Right ventricle myocardium inferior (tissue), 1 donor: ENCODE results near the gene ZFP64. TPM values are rescaled to one million over a fixed set of nuclear protein-coding genes. Genes with fewer than 3 reads are reported as not detected.
"Not testable (repeated sequence)": the region's sequence is repeated elsewhere in the genome, so short reads cannot be mapped to it uniquely, and the experiment has no call there.

ENCODE experiments used
- ATAC-seq: fragments of 200-7000 bp; cut with Tn5 transposase; one replicate; pipeline ENCODE4 v1.9.1; 2020; ENCODE audit warnings: mild to moderate bottlenecking, moderate library complexity
- DNase-seq: peaks from one replicate; pipeline ENCODE4 v3.0.0; 2021; ENCODE audit errors: missing footprints
- intact Hi-C: fragments of 100-400 bp; cut with DNase I; formaldehyde crosslinking; loops from one replicate; pipeline ENCODE4 v1.11.0; 2022
- long read RNA-seq: library from polyadenylated mRNA; unstranded; transcript quantifications from one replicate; pipeline ENCODE4 v2.0.0, GENCODE V29; 2021
- total RNA-seq: library from RNA; stranded (reverse); fragmentation: NEBNext Ultra II Directional; extraction: Animal tissue kit (Norgen Biotek cat#: 25700); gene quantifications from one replicate; pipeline ENCODE4 v1.2.1, GENCODE V29; 2021
- donor health status: DM: no; HTN: yes; CAD: no; lungs with severe emphysema.

The ZFP64 gene
- total RNA-seq, result 7.6 TPM
- long read RNA-seq, partial matches to known transcripts, result 1 of 8 reads
- long read RNA-seq, other reads (novel, unspliced or antisense), result 3 of 8 reads

DNA sequence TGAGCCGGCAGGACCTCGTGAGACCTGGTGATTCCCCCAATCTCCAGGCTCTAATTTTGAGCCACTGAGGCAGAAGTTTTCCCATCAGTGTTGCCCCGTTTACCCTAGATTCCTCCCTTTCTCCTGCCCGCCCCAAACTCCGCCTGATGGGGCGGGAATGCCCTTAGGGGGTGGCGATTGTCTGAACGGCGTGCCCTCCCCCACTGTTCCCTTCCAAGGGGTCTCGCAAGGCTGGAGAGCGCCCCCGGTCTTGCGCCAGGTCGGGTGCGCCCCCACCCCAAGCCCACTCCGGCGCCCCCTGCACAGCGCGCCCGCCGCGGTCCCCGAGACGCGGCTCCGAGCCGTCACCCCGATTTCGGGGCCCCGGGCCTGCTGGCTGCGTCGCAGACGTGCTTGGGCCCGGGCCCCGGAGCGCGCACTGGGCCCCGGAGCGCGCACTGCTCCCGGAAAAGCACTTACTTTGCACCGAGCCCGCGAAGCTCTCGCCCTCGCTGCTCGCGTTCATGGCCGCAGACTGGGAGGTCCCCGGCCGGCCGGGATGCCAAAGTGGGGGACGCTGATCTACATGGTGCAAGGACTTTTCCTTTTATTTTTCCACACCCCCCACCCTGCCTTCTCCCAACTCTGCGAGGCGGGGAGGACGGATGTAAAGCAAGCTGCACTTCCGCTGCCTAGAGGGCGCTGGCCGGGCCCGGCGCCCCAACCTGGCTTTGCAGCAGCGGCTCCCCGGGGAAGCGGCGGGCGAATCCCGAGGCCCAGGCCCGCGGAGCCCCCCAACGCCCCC, at the start of gene ZFP64:
TSS of gene ZFP64 (minus strand) at position 648 of the 784 bp plus-strand sequence. CDS start at position 505, 143 bp downstream.
- intact Hi-C loops, result loop anchor here (10.0 kb wide), 1 partner anchor 1543 kb away; no protein-coding TSS in a partner anchor
- DNase-seq (peak; percentile 84), ATAC-seq (peak; percentile 93)

DNA sequence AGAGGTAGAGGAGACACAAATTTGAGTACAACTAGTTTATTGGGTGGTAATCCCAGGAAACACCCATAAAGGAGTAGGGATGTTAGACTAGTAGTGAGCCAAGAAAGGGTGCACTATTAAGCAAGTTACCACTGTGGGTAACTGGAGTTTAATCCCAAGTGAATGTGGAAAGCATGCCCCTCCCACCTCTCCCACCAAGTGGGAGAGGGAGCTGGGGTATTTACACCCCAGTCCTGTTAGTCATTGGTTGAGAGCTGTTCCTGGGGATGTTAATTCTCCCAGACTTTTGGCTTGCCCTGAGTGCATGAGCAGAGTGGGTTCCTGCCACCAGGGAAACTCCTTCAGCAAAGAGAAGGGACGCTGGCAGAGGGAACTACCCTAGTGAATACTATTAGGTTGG, 49.2 kb upstream of the ZFP64 start:
- ATAC-seq (no peak), DNase-seq (no peak)
- intact Hi-C loops, result loop anchor here (10.0 kb wide), 1 partner anchor 144 kb away; no protein-coding TSS in a partner anchor

DNA sequence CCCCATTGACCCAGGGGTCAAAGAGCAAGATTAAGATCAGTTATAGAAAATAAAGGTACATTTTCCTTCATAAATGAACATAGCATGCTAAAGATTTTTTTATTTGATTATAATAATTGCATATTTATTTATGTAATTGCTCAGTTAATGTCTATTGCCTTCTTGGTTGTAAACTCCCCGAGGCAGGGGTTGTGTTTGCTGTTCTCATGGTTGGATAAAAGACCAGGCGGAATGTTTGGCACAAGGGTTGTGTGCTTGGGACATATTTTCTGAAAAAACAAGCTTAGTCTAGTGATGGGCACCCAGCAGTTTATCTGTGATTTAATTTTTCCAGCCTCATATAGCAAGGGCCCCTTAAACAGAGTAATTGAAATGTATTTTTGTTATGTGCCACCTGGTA, 47.5 kb upstream of the ZFP64 start:
- DNase-seq (no peak), ATAC-seq (no peak)
- intact Hi-C loops, result no loop called here

DNA sequence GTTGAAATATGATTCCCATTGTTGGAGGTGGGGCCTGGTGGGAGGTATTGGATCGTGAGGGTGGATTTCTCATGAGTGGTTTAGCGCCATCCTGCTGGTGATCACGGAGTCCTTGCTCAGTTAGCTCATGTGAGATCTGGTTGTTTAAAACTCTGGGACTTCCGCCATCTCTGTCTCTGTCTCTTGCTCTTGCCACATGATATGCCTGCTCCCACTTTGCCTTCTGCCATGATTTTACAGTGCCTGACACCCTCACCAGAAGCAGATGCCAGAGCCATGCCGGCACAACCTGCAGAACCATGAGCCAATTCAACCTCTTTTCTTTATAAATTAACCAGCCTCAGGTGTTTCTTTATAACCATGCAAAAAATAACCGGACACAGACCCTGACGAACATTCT, 44.7 kb upstream of the ZFP64 start:
- no peak for DNase-seq
- ATAC-seq, result no peak
- intact Hi-C loops, result no loop called here

DNA sequence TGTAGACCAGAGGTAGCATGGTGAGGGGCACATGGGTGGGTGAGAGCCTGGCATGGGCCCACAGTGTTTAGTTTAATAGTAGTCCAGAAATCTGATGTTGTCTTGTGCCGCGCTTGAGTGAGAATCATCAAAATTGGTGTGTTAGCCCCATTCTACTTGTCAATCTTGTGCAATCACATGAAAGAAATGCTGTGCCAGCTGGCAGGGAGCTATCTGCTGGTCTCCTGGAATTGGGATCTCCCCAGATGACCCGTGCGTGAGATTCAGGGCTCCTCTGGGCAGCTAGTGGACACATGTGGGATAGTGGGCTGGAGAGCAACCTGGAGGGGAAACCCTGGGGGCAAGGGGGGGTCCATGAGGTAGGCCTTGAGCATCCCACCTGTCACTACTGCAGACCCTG, 43.5 kb upstream of the ZFP64 start:
- ATAC-seq (no peak), DNase-seq (no peak)

DNA sequence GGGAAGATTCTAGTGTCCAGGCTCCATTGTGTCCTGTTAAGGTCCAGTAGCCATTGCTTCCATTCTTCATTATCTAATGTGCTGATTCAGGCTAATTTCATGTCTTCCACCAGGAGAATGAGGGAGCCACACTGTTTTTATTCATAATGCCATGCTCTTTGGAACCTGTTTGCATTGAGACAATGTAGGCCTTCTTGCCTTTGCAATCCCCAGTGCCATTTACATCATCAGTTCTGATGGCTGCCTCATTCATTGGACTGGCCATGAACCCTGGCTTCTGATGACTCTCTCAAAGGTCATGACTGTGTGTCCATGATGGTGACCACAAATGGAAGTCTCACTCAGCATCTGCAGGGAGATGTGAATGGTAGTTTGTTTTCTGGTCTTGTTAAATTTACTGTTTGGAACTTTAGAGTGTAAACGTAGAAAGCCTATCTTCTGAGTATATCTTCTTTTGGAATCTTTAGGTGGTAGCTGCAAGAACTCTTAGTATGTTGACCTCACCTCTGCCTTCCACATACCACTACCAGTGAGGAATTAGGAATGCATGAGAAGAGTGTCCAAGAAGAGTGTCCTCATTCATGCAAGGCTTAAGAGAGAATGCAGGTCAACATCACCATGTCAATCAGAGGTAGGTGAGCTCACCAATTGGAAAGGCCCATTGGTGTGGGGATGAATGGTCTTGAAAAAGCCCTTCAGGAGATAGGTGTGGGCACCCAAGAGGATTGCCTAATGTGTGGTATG, 42.9 kb upstream of the ZFP64 start:
- intact Hi-C loops, result no loop called here
- DNase-seq (no peak), ATAC-seq (no peak)

More for the DNA sequence above, 43.5 kb upstream of the ZFP64 start:
- intact Hi-C loops, result no loop called here

DNA sequence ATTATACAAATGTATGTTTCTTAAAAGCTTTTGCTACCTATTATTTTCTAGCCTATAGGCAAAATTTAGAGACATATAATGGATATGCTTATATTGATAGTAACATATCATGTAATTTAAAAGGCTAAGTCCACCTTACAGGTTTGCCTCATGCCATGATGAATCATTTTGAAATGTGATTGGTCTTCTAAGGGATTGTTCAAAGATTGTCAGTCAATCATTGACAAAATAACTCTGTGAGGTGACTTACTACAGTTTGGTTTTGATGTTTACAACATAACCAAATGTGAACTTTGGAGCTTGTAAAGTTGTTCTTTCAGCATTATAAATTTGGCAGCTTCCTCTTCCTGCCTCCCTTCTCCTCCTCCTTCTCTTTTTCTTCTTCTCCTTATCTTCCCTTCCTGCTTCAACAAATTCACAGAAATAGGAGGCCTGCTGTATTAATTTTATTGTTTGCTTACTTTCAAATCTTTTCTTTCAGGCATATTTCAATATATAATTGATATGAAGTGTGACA, 39.7 kb upstream of the ZFP64 start:
- intact Hi-C loops, result no loop called here
- ATAC-seq (no peak), DNase-seq (no peak)

DNA sequence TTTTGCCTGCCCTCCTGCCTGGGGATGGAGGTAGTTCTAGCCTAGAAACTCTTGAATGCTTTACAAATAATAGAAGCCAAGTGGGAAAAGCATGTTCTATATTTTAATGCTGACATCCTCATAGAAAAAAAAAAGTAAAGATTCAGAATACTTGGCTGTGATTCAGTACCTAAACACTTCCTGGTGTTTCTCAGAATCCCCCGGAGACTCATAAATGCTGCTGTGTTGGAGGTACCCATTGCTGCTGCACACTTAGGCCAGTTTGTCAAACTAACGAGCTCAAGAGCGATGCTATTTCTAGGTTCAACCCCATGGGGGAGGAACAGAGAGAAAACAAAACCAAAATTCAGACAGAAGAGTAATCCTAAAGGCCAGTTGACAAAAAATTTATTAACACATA, 38.8 kb upstream of the ZFP64 start:
- no peak for ATAC-seq
- intact Hi-C loops, result no loop called here
- DNase-seq, result no peak

DNA sequence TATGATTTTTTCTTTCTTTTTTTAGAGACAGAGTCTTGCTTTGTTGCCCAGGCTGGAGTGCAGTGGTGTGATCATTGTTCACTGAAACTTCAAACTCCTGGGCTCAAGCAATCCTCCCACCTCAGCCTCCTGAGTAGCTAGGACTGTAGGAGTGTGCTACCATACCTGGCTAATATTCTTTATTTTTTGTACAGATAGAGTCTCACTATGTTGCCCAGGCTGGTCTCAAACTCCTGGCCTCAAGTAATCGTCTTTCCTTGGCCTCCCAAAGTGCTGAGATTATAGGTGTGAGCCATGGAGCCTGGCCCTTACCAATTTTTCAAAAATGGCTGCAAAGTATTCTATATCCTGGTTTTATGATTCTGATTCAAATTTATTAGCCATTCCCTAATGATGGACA, 37.8 kb upstream of the ZFP64 start:
- intact Hi-C loops, ATAC-seq, DNase-seq: not testable (repeated sequence)

DNA sequence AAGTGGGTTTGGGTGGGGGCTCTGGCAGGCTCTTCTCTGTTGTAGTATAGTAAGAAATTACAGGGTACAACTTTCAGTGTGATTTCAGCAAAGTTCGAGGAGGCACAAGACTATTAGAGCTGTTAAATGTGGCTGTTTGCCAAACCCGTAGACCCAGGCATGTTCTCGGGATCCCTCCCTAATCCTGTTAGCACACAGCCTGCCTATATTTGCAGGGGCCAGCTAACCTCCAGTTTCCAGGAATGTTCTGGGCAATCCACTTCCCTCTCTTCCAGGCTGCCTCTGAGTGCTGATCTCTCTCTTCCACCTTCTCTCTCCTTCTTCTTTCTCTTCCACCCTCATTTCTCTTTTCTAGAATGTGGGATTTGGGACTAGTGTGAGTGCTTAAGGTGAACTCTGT, 34.8 kb upstream of the ZFP64 start:
- intact Hi-C loops, result no loop called here
- ATAC-seq, result no peak
- no peak for DNase-seq

DNA sequence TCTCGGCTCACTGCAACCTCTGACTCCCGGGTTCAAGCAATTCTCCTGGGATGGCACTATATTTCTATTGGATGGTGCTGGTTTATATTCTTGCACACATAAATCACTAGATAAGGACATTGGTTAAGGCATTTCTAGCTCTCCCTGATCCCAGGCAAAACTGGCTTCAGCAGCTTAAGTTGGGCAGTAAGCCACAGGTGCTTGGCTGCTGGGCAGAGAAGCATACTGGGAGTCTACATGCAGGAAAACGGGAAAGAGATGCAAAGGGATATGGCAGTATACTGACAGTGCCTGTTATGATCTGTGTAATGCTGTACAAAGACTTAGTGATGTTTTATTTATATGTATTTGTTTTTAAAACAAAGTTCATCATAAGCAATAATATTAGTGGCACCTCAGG, 33.3 kb upstream of the ZFP64 start:
- ATAC-seq (no peak), DNase-seq (no peak)
- intact Hi-C loops, result no loop called here

DNA sequence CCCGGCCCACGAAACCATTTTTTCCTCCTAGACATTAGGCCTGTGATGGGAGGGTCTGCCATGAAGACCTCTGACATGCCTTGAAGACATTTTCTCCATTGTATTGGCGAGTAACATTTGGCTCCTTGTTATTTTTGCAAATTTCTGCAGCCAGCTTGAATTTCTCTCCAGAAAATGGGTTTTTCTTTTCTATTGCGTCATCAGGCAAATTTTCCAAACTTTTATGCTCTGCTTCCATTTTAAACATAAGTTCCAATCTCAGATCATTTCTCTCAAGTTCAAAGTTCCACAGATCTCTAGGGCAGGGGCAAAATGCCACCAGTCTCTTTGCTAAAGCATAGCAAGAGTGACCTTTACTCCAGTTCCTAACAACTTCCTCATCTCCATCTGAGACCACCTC, 29.8 kb upstream of the ZFP64 start:
- ATAC-seq, intact Hi-C loops, DNase-seq: not testable (repeated sequence)

DNA sequence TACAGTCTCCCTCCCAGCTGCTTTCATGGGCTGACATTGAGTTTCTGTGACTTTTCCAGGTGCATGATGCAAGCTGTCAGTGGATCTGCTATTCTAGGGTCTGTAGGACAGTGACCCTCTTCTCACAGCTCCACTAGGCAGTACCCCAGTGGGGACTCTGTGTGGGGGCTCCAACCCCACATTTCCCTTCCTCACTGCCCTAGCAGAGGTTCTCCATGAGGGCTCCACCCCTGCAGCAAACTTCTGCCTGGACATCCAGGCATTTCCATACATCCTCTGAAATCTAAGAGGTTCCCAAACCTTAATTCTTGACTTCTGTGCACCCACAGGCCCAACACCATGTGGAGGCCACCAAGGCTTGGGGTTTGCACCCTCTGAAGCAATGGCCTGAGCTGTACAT, 29.3 kb upstream of the ZFP64 start:
- ATAC-seq, DNase-seq, intact Hi-C loops: not testable (repeated sequence)

DNA sequence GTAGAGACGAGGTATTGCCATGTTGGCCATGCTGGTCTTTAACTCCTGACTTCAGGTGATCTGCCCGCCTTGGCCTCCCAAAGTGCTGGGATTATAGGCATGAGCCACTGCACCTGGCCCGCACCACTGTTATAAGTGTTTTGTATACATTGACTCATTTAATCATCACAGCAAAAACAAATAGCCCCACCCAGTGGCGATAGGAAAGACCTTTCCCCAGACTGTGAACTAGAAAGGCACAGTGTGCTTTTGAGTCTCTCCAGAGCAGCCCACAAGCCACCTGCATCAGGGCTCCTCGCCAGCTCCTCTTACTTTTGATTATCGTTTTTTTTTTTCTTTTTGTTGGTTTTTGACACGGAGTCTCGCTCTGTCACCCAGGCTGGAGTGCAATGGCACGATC, 27.9 kb upstream of the ZFP64 start:
- ATAC-seq (no peak), DNase-seq (no peak)
- intact Hi-C loops, result no loop called here

DNA sequence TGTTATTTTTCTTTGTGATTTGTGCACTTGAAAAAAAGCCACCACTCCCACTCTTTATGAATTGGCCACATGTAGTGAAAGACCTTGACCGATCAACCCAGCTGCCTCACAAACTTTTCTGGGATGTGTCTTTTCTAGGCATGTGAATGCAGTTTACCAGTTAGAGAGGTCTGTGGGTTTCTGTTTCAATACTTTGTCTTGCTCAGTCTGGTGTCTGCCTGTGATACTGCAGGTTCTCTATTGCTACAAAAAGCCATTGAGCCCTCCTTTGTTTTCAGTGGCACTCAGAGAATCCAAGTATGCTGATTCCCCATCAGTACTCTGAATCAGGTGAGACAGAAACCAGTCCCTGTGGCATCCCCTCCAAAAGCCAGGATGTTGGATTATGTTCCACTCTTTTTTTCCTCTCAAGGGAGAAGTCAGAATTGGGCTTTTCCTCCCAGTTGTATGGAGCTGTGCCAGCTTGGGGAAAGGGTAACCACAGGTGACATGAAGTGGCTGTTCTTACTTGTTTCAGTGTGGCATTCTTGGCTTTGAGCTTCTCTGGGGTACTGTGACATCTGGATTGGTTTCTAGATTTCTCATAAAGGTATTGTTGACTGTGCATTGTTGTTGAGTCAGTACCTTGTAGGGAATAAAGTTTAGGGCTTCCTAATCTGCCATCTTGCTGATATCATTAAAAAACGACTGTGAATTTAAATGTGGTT, 26.3 kb upstream of the ZFP64 start:
- ATAC-seq (no peak), DNase-seq (no peak)
- intact Hi-C loops, result no loop called here

DNA sequence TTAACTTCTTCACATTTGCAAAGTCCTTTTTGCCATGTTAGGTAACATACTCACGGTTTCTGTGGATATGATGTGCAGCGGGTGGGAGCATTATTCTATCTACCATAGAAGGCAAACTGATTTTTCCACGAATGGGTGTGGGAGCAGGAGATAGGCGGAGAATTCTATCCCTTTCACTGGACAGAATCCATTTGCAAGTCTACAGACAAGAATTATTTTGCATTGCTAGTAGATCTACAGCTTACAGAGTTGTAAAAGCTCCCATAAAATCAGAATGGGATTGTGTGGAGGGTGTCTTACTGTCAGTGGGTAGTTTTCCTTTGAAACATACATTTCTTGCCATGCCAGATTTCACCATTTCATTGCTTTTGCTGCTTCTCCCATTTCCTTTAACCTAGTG, 22.4 kb upstream of the ZFP64 start:
- DNase-seq (no peak), ATAC-seq (no peak)
- intact Hi-C loops, result no loop called here

DNA sequence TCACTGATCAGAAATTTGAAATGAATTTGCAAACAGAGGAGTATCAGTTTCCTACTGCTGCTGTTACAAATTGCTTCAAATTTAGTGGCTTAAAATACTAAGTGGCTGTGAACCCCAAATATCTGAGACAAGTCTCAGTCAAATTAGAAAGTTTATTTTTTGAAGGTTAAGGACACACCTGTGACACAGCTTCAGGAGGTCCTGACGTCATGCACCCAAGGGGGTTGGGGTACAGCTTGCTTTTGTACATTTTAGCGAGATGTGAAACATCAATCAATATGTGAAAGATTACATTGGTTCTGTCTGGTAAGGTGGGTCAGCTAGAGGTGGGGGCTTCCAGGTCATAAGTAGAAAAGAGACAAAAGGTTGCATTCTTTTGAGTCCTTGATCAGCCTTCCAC, 21.4 kb upstream of the ZFP64 start:
- DNase-seq (no peak), ATAC-seq (no peak)
- intact Hi-C loops, result no loop called here

DNA sequence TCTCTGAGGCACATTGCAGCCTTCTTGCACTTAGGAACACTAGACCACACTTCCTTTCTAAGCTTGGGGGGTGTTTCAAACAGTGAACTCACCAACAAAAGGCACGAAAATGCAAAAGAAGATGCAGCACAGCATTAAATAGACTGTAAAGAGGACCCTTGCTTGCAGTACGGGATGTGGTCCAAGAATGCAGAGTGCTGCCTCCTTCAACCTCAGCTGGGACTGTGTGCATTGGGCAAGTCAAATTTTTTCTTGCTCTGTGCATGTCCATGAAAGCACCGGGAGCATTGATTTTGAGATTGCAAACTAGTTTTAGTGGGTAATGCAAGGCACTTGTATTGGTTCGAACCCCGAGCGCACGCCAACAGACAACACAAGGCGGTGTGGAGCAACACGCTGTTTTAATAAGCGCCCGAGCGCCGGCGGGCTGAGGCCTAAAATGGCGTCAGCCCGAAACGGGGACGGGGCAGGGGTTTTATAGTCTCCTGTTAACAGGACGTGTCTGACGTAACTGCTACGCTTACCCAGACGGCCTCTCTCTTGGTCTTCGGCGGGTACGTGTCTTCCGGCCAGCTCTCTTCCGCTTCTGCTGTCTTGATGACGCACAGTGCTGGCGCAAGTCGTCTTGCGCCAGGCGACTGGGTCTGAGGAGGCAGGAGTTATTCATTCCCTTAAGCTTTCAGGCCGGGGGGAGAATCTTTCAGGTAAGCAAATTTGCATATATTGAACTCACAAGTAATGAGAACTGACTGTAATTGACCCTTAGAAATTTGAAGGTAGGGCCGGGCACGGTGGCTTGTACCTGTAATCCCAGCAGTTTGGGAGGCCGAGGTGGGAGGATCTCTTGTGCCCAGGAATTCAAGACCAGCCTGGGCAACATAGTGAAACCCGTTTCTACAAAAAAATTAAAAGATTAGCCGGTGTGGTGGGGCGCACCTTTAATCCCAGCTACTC, 18.7 kb upstream of the ZFP64 start:
- intact Hi-C loops, result no loop called here
- no peak for DNase-seq
- ATAC-seq, result no peak
